ENCODE measurements around the gene ANO7. TPM values are rescaled to one million over a fixed set of nuclear protein-coding genes. Genes with fewer than 3 reads are reported as not detected.

The ANO7 gene
- total and polyA plus RNA-seq, 2 experiments from 2014 or later, result 2.8 to 3.4 TPM

- H3K27me3 ChIP-seq, result no peaks in the 10 kb centered on the region
- no peak for DNase-seq (ENCODE audit: low read depth in 1 of 2, low spot score in 1 of 2)
Measured at GRCh38 chr2:241261628-241262027, 73.2 kb downstream of the ANO7 start.

GRCh38 chr2:241263061-241263460 lies 74.6 kb downstream of the ANO7 start:
- no peak overlapping the region for H3K27ac ChIP-seq
- H3K36me3 ChIP-seq, result peaks cover 66% of the 10 kb centered on the region
- no peak for TF ChIP-seq CTCF (IDR thresholded peaks at IDR 0.05; ENCODE audit: low read depth, low read length)

More at GRCh38 chr2:241261628-241262027, 73.2 kb downstream of the ANO7 start:
- peaks cover 75% of the 10 kb centered on the region for H3K36me3 ChIP-seq
- H3K4me3 ChIP-seq, result no peak overlapping the region
- no peak overlapping the region for H3K27ac ChIP-seq
- TF ChIP-seq CTCF (IDR thresholded peaks at IDR 0.05; ENCODE audit: low read depth, low read length), result no peak
- H3K4me1 ChIP-seq (ENCODE audit: low read depth), result no peaks in the 10 kb centered on the region
- H3K9me3 ChIP-seq (ENCODE audit: low read depth), result no peaks in the 10 kb centered on the region

GRCh38 chr2:241265506-241265905 lies 77.0 kb downstream of the ANO7 start:
- DNase-seq (ENCODE audit: low read depth in 1 of 2, low spot score in 1 of 2), result no peak
- peaks cover 57% of the 10 kb centered on the region for H3K36me3 ChIP-seq
- H3K27me3 ChIP-seq, result no peaks in the 10 kb centered on the region
- H3K4me1 ChIP-seq (ENCODE audit: low read depth), result peaks cover 5% of the 10 kb centered on the region
- no peaks in the 10 kb centered on the region for H3K9me3 ChIP-seq (ENCODE audit: low read depth)
- no peak for TF ChIP-seq CTCF (IDR thresholded peaks at IDR 0.05; ENCODE audit: low read depth, low read length)
- no peak overlapping the region for H3K4me3 ChIP-seq
- H3K27ac ChIP-seq, result no peak overlapping the region

More at GRCh38 chr2:241263061-241263460, 74.6 kb downstream of the ANO7 start:
- H3K4me3 ChIP-seq, result no peak overlapping the region
- no peak for DNase-seq (ENCODE audit: low read depth in 1 of 2, low spot score in 1 of 2)
- no peaks in the 10 kb centered on the region for H3K9me3 ChIP-seq (ENCODE audit: low read depth)
- H3K27me3 ChIP-seq, result no peaks in the 10 kb centered on the region
- no peaks in the 10 kb centered on the region for H3K4me1 ChIP-seq (ENCODE audit: low read depth)

GRCh38 chr2:241267249-241268067 lies 79.0 kb downstream of the ANO7 start:
- peaks cover 15% of the 10 kb centered on the region for H3K4me1 ChIP-seq (ENCODE audit: low read depth)
- H3K36me3 ChIP-seq, result peaks cover 44% of the 10 kb centered on the region
- H3K9me3 ChIP-seq (ENCODE audit: low read depth), result no peaks in the 10 kb centered on the region
- no peak for TF ChIP-seq CTCF (IDR thresholded peaks at IDR 0.05; ENCODE audit: low read depth, low read length)
- no peaks in the 10 kb centered on the region for H3K27me3 ChIP-seq
- H3K4me3 ChIP-seq, result no peak overlapping the region
- DNase-seq (ENCODE audit: low read depth in 1 of 2, low spot score in 1 of 2), result no peak
- no peak overlapping the region for H3K27ac ChIP-seq

- H3K4me3 ChIP-seq, result no peak overlapping the region
- H3K27me3 ChIP-seq, result no peaks in the 10 kb centered on the region
- DNase-seq (ENCODE audit: low read depth in 1 of 2, low spot score in 1 of 2), result peak in 1 of 2 donors; percentile 47
- no peaks in the 10 kb centered on the region for H3K9me3 ChIP-seq (ENCODE audit: low read depth)
- TF ChIP-seq CTCF (IDR thresholded peaks at IDR 0.05; ENCODE audit: low read depth, low read length), result no peak
- no peak overlapping the region for H3K27ac ChIP-seq
- H3K36me3 ChIP-seq, result peaks cover 35% of the 10 kb centered on the region
- H3K4me1 ChIP-seq (ENCODE audit: low read depth), result peaks cover 15% of the 10 kb centered on the region
Measured at GRCh38 chr2:241268306-241268705, 79.8 kb downstream of the ANO7 start.

Measured in cardiac muscle cell (in vitro differentiated cells and primary cell).